Skin epidermis (tissue), 12 donors: ENCODE results near the gene OPHN1.
"Not testable (repeated sequence)": the region's sequence is repeated elsewhere in the genome, so short reads cannot be mapped to it uniquely, and the experiment has no call there.

Experiments
- H3K27ac ChIP-seq, 21 experiments: fragments of 200-600 bp; sonication (generic) in 11 of 21; one replicate each; pipeline ENCODE4 v1.5.0; 2020; ENCODE audit warnings: mild to moderate bottlenecking in 3 of 21, inconsistent platforms in 2 of 21, moderate library complexity in 2 of 21
- H3K4me3 ChIP-seq, 7 experiments: fragments of 200-600 bp; sonication (generic) in 2 of 7; one replicate each; pipeline ENCODE4 v1.5.0; 2020; ENCODE audit warnings: inconsistent platforms in 2 of 7, mild to moderate bottlenecking in 2 of 7, moderate library complexity in 1 of 7

The OPHN1 gene

DNA sequence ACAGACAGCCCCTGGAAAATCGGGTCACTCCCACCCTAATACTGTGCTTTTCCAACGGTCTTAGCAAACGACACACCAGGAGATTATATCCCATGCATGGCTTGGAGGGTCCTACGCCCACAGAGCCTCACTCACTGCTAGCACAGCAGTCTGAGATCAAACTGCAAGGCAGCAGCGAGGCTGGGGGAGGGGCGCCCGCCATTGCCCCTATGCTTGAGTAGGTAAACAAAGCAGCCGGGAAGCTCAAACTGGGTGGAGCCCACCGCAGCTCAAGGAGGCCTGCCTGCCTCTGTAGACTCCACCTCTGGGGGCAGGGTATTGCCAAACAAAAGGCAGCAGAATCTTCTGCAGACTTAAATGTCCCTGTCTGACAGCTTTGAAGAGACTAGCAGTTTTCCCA lies 168.5 kb downstream of the OPHN1 start:
- H3K4me3 ChIP-seq, result not testable (repeated sequence)

DNA sequence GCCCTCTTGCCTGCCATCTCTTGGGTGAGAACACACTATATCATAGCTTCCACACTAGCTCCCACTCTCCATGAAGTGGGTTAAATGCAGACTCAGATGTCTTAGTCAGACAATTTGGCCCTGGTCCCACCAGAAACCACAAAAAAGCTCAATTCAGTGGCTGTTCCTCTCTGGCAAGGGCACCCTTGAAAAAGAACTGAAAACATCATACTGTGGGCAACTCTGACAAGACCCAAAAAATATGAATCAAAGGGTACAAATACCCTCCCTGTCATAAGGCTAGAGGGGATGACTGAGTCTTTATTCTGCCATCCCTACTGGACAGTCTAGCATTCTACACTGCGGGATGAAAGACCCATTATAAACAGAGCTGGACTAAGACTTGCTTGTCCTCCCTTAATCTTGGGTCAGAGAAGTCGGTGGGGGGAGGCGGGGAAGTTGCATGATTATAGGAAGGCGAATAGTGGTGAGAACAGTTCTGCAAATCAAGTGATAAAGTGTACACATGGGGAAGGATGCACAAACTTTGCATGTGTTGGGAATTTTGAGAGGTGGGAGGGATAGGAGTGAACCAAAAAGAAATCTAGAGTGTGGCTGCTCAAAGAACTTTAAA lies 172.1 kb downstream of the OPHN1 start:
- no peak overlapping the region for H3K27ac ChIP-seq
- H3K4me3 ChIP-seq, result no peak overlapping the region

More for the DNA sequence above, 168.5 kb downstream of the OPHN1 start:
- H3K27ac ChIP-seq, result not testable (repeated sequence)

DNA sequence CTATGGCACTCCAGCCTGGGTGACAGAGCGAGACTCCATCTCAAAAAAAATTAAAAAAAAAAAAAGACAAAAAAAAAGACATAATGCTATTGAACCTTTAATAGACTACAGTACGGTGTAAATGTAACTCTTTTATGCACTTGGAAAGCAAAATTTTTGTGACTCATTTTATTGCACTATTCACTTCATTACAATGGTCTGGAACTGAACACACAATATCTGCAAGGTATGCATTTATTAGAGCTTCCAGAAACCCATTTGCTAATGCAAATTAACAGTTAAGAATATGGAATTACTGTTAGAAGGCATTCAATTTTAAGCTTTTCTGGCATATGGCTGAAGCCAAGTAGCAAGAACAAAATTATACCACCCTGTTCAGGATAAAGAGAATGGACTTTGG lies 176.3 kb downstream of the OPHN1 start:
- Histone ChIP-seq H3K4me3 (no peak overlapping the region), H3K27ac (no peak overlapping the region)

DNA sequence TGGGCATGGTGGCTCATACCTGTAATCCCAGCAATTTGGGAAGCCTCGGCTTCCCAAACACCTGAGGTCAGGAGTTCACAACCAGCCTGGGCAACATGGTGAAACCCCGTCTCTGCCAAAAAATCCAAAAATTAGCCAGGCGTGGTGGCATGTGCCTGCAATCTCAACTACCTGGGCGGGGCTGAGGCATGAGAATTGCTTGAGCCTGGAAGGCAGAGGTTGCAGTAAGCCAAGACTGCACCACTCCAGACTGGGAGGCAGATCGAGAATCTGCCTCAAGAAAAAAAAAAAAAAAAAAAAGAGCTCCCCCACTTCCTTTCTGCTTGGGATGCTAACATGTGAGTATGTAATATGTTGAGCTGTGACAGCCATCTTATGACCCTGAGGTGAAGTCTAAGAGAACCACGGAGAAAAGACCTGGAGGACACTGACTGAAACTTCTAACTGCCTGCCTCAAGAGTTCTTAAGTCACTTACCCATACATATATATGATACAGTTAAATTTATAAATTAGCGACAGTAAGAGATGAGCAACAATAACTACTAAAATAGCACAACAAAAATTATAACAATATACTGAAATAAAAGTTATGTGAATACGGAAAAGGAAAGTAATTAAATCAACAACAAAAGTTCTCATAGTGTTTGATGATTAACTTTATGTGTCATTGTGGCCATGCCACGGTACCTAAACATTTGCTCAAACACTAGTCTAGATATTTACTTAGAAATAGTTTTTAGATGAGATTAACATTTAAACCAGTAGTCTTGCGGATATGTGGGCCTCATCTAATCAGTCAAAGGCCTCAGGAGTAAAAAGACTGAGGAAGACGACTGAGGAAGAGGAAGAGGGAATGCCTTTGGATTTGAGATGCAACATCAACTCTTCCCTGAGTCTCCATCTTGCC lies 178.3 kb downstream of the OPHN1 start:
- H3K4me3 ChIP-seq, result no peak overlapping the region
- no peak overlapping the region for H3K27ac ChIP-seq

DNA sequence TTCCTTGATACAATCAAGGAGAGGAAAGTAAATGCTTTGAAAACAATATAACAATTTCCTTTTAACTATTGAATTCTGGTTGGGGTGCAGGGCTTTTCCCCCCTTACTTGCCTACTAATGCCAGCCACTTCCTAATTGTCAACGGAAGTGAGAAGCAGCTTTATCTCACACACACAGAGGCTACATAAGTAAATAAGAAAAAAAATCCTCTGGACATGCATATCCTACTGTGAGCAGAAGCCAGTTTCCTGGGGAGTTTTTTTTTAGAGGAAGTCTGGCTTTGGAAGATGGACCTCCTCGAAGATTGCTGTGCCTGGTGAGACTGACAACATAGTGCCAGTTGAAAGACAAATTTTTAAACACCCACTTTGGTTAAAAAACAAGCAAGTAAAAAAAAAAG lies 180.6 kb downstream of the OPHN1 start:
- Histone ChIP-seq H3K27ac (no peak overlapping the region), H3K4me3 (no peak overlapping the region)

DNA sequence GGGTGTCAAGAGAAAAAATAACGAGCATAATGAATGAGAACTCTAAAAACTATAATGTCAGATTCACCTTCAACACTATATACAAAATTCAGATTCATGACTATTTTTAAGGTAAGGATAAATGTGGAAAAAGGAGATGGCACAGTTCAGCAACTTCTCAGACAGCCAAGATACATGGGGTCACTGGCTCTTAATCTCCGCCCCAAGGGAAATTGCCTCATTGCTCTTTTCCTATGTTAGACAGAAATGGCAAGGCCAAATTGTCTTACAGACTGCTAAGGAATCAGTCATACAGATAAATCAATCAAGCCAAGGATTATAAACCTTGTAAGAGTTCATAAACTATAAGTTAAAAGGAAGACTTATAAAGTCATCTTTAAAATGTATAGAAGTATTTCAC lies 183.4 kb downstream of the OPHN1 start:
- Histone ChIP-seq H3K27ac (no peak overlapping the region), H3K4me3 (no peak overlapping the region)

DNA sequence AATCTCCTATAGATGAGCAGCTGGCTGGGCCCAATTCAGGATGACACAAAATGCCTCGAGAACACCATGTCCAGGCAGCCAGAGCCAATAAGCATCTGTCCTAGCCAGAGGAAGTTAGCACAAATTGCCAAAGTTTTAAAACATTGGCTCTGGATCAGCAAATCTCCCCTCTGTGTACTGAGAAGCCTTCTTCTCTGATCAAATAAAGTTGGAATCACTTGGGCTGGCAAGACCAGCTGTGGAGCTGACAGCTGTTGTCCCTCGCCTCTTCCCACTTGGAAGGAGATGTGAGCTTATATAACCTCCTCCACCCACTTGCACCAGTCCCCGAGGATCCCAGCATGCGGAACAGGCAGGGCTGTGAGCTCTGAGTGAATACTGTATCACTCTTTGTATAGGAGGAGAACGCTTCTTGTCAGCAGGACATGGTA lies 183.9 kb downstream of the OPHN1 start:
- no peak overlapping the region for H3K27ac ChIP-seq
- H3K4me3 ChIP-seq, result no peak overlapping the region

DNA sequence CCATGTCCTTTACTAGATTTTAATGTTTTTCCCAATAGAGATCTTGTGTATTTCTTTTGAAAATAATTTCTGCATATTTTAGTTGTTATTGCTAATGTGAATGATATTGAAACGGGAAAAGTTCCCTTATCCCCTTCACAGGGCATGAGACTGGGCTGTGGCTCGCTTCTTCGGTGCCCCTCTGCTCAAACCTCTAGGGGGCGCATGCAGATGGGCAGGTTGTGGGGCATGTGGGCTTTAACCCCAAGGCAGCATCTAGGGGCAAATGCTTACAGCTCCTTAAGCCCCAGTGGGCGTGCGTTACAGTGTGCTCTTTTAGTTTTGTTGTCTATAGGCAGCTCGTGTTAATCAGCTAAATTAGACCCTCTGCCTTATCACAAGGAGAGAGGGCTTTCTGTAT lies 194.7 kb downstream of the OPHN1 start:
- Histone ChIP-seq H3K4me3 (no peak overlapping the region), H3K27ac (no peak overlapping the region)

DNA sequence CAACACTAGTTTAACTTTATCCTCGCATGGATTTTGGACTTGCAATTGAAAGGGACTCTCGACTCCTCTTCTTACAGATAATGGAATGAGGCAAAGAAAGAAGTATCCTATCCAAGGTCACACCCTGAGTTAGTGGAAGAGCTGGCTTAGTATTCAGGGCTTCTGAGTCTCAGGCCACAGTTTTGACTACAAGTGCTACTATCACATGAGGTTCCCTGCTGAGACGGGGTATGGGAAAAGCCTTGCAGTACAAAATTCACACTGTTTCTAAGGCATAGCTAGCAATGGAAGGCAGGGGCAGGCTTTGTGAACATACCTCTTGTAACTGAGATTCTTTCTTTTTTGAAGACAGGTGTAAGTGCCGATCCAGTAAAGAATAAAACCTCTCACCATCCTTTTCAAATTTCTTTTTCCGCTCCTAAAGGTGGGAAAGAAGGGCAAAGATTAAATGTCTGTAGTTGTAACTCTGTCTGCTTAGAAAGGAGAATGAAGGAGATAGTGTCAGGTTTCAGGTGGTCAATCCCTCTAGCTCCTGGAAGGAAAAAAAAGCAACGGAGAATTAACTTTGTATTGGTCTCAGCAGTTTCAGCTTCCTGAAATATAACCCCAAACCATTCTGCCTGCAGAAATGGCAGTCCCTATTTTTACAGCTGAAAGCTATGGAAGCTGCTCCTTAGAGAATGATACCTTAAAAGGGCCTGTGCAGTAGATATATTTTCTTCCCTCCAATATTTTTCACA lies 199.0 kb downstream of the OPHN1 start:
- H3K27ac ChIP-seq, result no peak overlapping the region
- H3K4me3 ChIP-seq, result no peak overlapping the region

DNA sequence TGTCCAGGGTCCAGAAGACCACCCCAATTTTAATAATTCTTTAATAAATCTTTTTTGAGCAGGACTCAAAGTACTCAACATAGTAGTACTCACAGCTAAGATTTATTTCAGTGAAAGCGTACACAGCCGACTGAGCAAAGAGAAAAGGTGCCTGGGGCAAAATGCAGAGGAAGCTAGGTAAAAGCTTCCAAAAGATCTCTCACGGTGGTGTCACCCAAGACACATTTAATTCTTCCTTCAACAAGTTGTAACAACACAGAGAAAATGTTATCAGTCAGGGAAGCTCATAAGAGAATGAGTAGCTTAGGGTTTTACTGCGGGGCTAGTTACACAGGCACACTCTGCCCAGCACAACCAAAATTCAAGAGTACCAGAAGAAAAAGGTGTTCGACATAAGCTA lies 201.1 kb downstream of the OPHN1 start:
- Histone ChIP-seq H3K4me3 (no peak overlapping the region), H3K27ac (no peak overlapping the region)

DNA sequence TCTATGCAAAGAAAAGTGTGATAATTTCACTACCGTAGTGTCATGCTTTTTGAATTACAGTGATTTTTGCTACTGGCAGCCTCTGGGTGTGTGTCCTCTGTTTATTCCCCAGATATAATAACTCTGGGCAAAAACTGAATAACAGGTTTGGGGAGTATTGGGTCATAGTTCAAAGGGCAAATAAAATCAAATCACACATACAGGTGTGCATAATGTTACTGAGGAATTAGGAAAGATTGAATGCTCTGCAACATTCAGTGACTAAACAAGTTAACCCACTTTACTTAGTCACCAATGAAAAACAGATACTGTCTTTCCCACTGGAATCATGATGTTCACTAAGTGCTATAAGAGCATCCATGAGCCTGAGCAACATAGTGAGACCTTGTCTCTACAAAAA lies 224.3 kb downstream of the OPHN1 start:
- no peak overlapping the region for H3K27ac ChIP-seq
- H3K4me3 ChIP-seq, result no peak overlapping the region

DNA sequence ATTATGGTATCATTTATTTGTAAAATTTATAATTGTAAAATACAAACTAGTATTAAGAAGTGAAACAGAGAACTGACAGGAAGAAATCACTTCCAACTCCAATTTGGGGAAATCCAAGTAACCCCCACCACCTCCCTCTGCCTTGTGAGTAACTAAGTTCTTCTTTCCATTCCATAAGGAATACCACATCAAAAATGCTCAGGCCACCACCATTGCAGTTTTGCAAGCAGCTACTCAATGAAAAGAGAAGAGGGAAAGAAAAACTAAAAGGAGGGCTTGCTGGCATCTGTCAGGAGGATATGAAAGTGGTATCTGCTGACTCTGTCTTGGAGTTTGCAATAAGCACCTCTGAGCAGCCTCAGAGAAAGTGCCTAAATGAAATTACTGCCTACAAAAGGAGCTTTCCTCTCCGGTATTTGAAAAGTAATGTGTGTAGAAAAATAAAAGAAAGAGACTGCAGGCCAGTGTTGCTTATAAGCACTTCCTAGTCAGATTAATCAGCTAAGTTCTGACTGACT lies 228.7 kb downstream of the OPHN1 start:
- H3K4me3 ChIP-seq, result no peak overlapping the region

DNA sequence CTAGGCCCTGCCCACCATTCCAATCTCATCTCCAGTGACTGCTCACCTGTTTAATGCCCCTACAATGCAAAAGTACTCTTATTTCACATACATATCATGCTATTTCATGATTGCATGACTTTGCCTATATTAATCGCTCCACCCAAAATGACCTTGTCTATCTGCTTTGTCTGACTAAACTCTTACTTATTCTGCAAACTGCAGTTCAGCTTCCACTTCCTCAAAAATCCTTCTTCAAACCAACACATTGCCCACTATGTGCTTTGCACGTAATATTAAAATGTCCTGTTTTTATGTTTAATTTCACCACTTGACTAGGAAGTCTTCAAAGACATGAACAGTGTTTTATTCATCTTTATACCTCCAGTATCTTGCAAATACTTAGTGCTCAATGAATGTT lies 229.6 kb downstream of the OPHN1 start:
- no peak overlapping the region for H3K27ac ChIP-seq
- H3K4me3 ChIP-seq, result no peak overlapping the region

More for the DNA sequence above, 228.7 kb downstream of the OPHN1 start:
- no peak overlapping the region for H3K27ac ChIP-seq

DNA sequence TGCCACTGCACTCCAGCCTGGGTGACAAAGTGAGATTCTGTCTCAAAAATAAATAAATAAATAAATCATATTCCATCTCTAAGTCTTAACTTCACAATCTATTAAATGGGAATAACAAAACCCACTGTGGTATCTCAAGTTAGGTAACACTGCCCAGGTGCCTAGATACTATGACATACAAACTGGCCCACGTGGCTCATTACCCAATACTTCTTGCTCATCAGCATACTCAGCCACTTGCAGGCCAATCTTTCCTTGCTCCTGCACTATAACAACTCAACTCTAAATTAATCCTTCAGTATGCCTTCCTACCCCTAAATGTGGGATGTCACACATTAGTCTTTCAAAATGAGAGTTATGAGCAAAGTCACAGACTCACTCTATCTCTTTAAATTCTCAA lies 230.1 kb downstream of the OPHN1 start:
- Histone ChIP-seq H3K27ac (no peak overlapping the region), H3K4me3 (no peak overlapping the region)

DNA sequence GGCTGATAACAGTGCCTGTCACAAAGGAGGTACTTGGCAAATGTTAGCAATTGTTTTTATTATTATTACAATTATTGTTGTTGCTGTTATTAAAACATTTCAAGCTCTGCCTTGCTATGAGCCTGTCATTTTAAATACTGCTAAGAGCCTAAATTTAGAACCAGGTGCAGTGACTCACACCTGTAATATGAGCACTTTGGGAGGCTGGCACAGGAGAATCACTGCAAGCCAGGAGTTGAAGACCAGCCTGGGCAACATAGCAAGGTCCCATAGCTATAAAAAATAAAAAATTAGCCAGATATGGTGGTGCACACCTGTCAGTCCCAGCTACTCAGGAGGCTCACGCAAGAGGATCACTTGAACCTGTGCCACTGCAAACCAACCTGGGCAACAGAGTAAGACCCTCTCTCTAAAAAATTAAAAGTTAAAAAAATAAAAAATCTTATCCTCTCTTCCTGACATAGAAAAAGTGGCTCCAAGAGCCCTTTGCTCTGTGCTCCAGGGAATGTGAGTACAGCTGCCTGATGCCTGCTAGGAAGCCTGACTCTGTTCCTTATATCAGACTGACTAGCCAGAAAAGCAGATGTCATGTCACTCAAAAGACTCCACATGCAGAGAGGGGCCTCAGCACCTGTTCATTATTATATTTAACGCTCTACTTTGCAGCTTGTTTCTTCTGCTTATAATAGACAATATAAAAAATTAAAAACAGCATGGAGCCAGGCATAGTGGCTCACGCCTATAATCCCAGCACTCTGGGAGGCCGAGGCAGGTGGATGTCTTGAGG lies 234.0 kb downstream of the OPHN1 start:
- no peak overlapping the region for H3K27ac ChIP-seq
- H3K4me3 ChIP-seq, result no peak overlapping the region

DNA sequence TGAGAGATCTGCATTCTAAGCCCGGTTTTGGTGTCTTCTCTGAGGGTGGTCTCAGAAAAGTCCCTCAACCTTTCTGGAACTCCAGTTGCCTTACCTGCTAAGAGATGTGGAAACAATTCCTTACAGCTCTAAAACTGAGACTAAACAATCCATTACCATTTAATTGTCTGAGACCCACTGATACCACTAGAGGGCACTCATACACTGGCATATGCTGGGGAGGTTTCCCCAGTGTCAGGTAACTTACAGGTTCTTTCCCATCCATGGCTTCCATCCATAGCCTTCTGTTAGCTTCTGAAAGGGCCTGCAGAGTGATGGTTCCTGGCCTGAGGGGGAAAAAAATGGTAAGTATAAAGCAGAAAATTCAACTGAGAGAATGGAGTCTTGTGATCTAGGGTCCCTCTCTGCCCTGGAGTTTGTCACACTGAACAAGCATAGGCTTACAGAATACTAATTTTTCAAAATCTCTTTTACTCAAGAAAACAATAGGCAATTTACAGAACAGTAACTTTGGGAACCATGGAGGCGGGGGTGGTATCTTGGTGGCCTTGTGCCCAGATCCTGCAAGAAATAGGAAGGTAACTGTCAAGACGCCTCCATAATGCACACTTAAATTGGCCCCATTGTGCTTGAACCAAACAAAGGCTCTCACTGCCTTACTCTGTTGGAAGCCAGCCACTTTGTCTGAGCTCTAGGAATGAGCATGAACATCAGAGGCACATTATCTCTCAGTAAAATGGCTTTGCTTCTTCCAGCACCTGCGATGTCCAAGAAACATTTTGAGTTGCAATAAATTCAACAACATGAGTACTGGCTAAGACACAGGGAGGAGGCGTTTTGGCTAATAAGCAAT lies 236.1 kb downstream of the OPHN1 start:
- no peak overlapping the region for H3K4me3 ChIP-seq
- no peak overlapping the region for H3K27ac ChIP-seq

DNA sequence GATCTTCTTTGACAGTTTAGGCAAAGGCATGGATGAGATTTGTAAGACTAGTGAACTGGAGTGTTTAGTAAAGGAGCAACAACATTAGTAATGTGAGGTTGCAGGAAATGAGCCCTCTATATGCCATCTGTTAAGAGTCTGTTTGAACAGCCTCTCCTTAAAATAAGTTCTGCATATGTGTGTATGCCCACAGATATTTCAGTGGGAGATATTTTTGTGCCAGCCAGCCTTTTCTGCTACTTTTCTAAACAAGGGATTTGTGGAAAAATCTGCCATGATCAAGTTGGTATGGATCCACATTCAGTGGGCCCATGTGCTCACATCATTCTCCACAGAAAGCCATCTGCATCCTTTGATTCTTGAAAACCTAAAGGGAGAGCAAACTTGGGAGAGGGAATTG lies 237.7 kb downstream of the OPHN1 start:
- H3K27ac ChIP-seq, result no peak overlapping the region
- no peak overlapping the region for H3K4me3 ChIP-seq

DNA sequence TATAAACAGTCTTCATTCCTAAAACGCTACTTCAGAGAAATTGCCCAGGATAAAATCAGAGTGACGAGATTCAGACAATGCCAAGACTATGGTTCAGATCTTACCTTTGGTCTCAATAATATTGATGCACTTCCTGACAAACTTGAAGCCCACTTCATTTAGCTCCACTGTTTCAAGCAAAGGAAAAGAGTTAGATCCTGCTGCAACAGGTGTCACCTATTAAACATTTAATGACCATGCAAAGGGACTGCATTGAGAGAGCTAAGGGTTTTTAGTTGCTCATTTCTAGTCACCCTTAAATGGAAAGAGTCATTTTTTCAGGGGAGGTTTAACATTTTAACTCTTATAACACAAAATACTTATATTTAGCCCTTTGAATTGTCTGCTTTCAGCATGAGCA lies 239.5 kb downstream of the OPHN1 start:
- Histone ChIP-seq H3K27ac (no peak overlapping the region), H3K4me3 (no peak overlapping the region)

DNA sequence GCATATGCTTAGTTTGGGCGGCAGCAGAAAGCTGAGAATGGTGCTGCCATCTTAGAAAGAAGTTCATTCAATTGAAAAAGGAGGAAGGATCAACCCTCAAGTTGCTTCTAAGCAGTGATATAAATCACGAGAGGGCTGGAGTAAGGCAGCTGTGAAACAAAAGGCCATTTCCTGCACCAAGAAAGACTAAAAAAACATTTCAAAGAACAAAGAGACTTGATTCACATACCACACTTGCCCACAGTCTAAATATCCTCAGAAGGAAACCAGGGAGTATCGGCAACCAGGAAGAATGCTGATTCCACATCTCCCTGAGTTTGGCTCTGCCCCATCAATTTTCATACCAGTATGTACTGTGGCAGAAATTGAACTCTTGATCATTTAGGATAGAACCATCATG lies 240.1 kb downstream of the OPHN1 start:
- no peak overlapping the region for H3K27ac ChIP-seq
- no peak overlapping the region for H3K4me3 ChIP-seq
